ENCODE measurements around the gene PLCB1. TPM values are rescaled to one million over a fixed set of nuclear protein-coding genes. Genes with fewer than 3 reads are reported as not detected.
A peak's percentile ranks its signal among the peaks of the same experiment; 100 is the strongest.

Gene PLCB1
- total RNA-seq, 1 donor from 2014 or later: 6.3 TPM

GRCh38 chr20:8535403-8536261 is 403.6 kb downstream of the PLCB1 start:
- Histone ChIP-seq H3K27me3 (ENCODE audit: low read depth) (no peaks in the 10 kb centered on the region), H3K9me3 (no peaks in the 10 kb centered on the region), H3K4me3 (no peak overlapping the region), H3K36me3 (no peaks in the 10 kb centered on the region), H3K4me1 (no peaks in the 10 kb centered on the region), H3K27ac (no peak overlapping the region)
- no peak for ATAC-seq
- no peak for DNase-seq
- peak; percentile 36 for TF ChIP-seq CTCF (IDR thresholded peaks at IDR 0.05)
- intact Hi-C loops (cut with DNase I): no loop called here

GRCh38 chr20:8536262-8536618 is 404.2 kb downstream of the PLCB1 start:
- ATAC-seq (no peak), DNase-seq (no peak)
- Histone ChIP-seq H3K36me3 (no peaks in the 10 kb centered on the region), H3K27me3 (ENCODE audit: low read depth) (no peaks in the 10 kb centered on the region), H3K4me3 (no peak overlapping the region), H3K4me1 (no peaks in the 10 kb centered on the region), H3K27ac (no peak overlapping the region), H3K9me3 (no peaks in the 10 kb centered on the region)
- TF ChIP-seq CTCF (IDR thresholded peaks at IDR 0.05): no peak
- intact Hi-C loops (cut with DNase I): no loop called here

GRCh38 chr20:8540466-8540865 is 408.4 kb downstream of the PLCB1 start:
- TF ChIP-seq CTCF (IDR thresholded peaks at IDR 0.05): no peak
- no peak overlapping the region for H3K4me3 ChIP-seq
- ATAC-seq (no peak), DNase-seq (no peak)
- no peaks in the 10 kb centered on the region for H3K36me3 ChIP-seq
- no peaks in the 10 kb centered on the region for H3K27me3 ChIP-seq (ENCODE audit: low read depth)
- no peak overlapping the region for H3K27ac ChIP-seq
- no peaks in the 10 kb centered on the region for H3K4me1 ChIP-seq
- intact Hi-C loops (cut with DNase I): no loop called here
- H3K9me3 ChIP-seq: no peaks in the 10 kb centered on the region

- no peaks in the 10 kb centered on the region for H3K27me3 ChIP-seq (ENCODE audit: low read depth)
- H3K4me3 ChIP-seq: no peak overlapping the region
- intact Hi-C loops (cut with DNase I): no loop called here
- no peaks in the 10 kb centered on the region for H3K9me3 ChIP-seq
- H3K27ac ChIP-seq: no peak overlapping the region
- no peaks in the 10 kb centered on the region for H3K36me3 ChIP-seq
- no peaks in the 10 kb centered on the region for H3K4me1 ChIP-seq
- ATAC-seq (no peak), DNase-seq (no peak)
- TF ChIP-seq CTCF (IDR thresholded peaks at IDR 0.05): no peak
Measured at GRCh38 chr20:8542110-8542486, 410.0 kb downstream of the PLCB1 start.

GRCh38 chr20:8545212-8545611 is 413.1 kb downstream of the PLCB1 start:
- Histone ChIP-seq H3K36me3 (no peaks in the 10 kb centered on the region), H3K9me3 (no peaks in the 10 kb centered on the region), H3K4me1 (no peaks in the 10 kb centered on the region), H3K27ac (no peak overlapping the region), H3K27me3 (ENCODE audit: low read depth) (no peaks in the 10 kb centered on the region), H3K4me3 (no peak overlapping the region)
- DNase-seq (no peak), ATAC-seq (no peak)
- no peak for TF ChIP-seq CTCF (IDR thresholded peaks at IDR 0.05)
- intact Hi-C loops (cut with DNase I): no loop called here
